GM03348 (cell line): ENCODE results near the gene OR51D1.

Experiments
- DNase-seq: peaks from one replicate; pipeline ENCODE4 v3.0.0; 2012; ENCODE audit warnings: low spot score

Gene OR51D1

GRCh38 chr11:4636962-4637661, at the start of gene OR51D1:
OR51D1 (plus strand) TSS chr11:4637477; CDS start chr11:4639791, 2,314 bp downstream.
- DNase-seq, result peak; percentile 88

DNA sequence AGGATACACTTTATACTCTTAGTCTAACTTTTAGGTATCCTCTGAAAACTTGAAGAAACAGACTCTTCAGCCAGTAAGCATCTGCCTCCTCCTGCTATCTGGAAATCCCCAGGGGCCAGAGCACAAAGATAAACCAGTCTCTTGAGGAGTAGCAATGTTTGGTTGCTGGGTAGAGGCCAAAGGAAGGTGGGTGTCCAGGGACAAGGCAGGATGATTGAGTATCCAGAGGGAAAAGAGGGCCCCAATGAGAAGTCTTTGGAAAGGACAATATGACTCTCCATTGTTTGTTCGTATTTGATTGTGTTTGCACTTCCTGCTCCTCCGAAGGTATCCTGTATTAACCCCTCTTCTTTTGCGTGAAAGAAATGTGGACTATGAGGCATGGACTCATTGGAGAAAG, 48.3 kb upstream of the OR51D1 start:
- DNase-seq, result no peak

DNA sequence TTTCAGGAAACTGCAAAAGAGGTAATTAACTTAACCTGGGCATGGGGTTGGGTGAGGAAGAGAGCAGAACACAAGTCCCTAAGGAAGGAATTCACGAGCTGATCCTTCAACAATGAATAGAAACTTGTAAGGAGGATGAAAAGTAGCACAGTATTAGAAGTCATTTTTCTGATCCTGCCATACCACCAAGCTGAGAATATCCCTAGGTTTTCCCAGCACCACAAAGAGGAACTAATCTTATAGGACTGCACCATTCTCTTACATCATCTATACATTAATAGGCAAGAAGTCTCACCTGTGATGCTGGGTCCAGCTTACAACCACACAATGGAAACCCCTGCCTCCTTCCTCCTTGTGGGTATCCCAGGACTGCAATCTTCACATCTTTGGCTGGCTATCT, 43.5 kb upstream of the OR51D1 start, which contains the start of gene OR52I1:
OR52I1 (plus strand) TSS at position 301 of the 400 bp plus-strand sequence; CDS start at position 301, 0 bp downstream.
- no peak for DNase-seq

GRCh38 chr11:4605057-4605456, 32.2 kb upstream of the OR51D1 start:
- no peak for DNase-seq

DNA sequence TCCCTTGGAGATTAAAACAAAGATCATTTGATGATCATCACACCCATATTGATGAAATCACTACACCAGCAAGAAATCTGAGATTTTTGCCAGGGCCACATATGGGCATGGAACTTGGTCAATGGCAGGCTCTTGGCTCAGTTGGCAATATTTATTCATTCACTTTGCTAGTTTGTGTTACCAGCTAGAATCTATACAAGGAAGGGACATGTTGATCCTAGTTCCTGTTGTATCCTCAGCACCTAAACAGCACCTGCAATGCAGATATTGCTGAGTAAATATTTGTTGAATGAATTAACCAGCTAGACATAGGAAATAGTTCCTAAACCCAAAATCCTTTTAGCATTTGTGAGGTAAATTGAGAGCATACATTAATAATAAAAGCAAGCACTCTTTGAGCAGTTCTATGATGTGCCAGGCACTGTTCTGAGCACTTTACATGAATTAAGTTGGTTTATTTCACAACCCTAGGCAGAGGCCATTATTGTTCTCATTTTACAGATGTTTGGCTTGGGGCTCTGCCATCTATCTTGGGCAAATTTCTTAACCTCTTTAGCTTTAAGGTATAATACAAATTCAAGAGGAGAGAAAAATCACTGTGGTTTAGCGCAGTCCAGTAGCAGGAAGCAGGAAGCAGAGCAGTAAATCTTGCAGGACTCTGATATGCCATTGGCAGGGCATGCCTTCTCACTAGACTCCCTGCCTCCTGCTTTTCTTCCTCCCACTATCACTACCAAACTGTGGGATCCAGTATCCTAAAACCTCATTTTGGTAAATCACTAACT, 30.9 kb upstream of the OR51D1 start:
- no peak for DNase-seq

DNA sequence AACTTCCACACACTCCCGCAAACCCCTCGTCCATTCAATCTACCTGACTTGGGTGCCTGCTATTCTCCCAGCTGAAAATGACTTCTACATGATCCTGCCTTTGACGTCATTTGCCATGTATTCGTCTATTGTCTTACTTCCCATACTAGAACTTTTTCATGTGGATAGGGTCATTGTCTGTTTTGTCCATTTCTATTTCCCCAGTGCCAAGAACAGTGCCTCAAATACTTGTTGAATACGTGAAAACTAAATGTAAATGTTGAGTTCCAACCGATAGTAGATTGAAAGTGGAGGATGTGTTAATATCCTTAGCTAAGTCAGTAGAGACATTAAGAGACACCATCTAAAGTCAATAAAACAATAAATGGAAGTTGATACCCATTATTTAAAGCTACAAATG, 30.2 kb upstream of the OR51D1 start:
- DNase-seq, result no peak

DNA sequence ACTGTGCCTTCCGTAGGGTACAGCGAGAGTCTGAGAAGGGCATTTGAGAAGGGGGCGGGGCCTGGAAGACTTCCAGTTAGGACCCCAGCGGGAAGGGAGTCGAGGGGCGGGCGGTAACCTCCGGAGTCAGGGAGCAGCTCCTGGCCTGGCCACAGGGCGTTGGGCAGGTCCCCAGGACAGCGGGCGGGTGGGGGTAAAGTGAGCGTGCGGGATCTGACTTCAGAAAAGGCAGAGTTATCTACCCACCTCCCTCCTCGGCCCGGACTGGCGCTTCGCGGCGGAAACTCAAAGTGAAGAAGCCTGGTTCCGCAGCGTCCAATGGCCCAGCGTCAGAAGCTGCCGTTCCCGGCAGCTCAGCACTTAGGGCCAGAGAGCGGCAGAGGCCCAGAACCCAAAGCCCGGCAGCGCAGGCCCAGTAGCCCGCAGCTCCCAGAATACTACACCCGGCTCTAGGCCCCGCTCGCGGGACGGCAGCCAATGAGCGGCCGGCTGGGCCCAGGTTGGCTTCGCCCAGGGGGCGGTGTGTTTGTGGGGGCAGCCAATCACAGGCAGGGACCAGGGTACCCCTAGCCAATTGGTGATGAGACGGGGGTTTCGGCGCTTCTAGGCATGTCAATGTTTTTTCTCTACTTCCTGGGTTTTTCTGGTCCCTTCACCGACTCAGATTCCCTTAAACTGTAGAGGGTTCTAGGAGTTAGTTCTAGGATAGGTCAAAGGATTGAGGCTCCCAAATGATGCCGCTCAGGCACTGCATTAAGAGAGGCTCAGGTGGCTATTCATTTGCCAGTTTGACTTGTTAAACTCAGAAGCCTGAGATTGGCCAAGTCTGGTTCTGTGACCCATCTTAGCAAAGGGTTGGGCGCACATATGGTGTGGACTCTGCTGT, 29.3 kb upstream of the OR51D1 start, which contains the start of gene TRIM68:
TRIM68 (minus strand) TSS at position 451 of the 886 bp plus-strand sequence. CDS start 2,727 bp downstream, outside the sequence.
- DNase-seq, result peak; percentile 100

- no peak for DNase-seq
These were observed 26.9 kb upstream of the OR51D1 start for GRCh38 chr11:4610258-4610935.

DNA sequence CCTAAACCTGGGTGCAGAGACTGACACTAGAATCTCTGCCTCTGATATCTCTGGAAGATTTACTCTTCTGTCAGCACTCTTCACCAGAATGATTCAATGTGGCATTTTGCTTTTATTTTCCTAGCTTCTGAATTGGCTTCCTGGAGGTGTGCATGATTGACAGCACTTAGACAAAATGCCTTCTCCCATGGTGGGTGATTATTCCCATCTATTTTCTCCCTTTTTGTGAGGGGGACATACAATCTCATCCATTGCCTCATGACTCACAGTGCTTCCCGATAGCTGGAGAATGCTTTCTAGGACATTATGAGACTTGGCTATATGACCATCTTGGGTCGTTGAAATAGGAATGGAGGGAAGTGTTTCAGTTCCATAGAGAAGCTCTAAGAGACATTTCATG, 25.3 kb upstream of the OR51D1 start:
- DNase-seq, result no peak

GRCh38 chr11:4615856-4616444, 21.3 kb upstream of the OR51D1 start:
- DNase-seq, result no peak

GRCh38 chr11:4619514-4619913, 17.8 kb upstream of the OR51D1 start:
- no peak for DNase-seq

DNA sequence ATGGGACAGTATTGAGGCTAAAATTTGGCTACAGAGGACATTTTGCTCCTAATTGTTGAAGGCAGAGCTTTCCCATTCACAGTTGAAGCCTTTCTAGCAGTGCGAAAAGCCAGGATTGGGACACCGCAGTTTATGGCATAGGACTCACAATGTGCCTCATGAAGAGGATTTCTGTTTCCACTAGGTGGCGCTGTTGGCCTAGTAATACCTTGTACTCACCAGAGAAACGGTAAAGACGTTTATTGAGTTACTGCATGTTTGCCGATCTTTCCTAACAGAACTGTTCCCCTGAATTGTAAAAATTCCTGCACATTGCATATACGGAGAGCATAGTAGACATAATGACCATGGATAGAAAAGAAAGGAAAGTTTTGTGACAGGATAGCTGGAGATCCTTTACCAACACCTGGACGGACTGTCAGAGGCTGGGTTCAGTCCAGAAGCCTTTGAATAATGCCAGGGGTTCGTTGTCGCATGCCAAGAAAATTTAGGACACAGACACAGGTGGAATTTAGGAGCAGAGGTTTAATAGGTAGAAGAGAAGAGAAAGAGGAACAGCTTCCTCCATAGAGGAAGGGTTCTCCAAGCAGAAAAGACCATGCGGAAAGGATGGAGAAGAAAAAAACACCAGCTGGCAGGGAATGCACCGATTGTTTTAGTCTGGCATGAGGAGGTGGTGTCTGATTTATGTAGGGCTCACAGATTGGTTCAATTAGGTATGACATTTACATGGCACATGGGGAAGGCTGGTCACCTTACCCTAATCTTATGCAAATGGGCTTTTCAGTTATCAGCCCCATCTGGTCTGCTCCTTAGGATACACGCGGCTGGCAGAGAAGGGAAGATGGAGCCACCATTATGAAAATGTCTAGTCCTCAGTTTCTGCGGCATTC, 10.8 kb upstream of the OR51D1 start:
- DNase-seq, result no peak

DNA sequence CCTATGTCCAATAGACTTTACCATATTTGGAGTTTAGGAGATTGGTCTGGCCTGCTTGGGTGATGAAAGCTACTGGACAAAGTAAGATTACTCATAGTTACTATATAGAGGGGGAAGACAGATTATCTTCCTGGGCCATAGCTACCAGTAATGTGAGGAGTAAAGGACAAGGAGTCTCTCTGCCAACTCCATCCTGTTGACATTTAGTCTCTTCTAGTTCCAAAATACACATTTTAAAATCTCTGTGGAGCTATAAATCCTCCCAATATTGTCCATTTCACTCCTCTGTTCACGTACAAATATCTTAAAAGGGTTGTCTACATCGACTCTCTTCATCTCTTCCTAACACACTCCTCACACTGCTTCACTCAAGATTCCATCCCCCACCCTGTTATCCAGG, 1.1 kb upstream of the OR51D1 start:
- DNase-seq, result no peak

- DNase-seq, result no peak
These were observed 378 bp downstream of the OR51D1 start for GRCh38 chr11:4637662-4638047.

- DNase-seq, result no peak
These were observed 2.7 kb downstream of the OR51D1 start for GRCh38 chr11:4639931-4640330.

DNA sequence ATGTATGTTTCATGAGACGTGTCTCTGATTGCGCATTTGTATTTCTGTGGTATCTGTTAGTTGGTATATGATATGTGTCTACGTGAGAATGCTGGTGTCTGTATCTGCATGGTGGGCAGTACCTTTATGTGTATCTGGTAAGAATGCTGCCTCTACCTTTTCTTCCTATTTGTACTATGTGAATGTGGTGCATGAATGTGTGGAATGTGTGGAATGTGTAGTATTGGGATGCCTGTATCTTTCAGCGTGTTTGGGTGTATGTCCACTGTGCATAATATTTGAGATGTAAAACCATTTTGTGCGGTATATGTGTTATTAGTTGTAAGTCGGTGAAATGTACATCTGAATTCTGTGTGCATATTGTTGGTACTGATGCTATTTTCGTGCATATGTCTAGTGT, 4.2 kb downstream of the OR51D1 start:
- DNase-seq, result no peak

DNA sequence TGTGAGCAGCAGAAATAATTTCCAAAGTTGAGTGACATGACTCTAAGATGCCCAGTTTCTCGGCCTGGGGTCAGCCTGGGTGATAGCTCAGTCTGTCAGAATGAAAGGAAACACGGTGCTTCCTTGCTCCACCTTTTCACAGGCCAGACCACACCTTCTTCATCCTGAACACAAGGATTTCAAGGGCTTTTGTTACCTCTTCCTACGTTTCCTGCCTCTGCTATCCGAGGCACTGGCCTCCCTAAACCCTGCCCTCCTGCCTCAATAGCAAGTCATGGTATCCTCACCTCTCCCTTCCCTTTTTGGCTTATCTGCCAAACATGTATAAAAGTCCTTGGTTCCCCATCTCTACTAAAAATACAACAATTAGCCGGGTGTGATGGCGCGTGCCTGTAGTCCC, 4.8 kb downstream of the OR51D1 start:
- DNase-seq, result no peak

DNA sequence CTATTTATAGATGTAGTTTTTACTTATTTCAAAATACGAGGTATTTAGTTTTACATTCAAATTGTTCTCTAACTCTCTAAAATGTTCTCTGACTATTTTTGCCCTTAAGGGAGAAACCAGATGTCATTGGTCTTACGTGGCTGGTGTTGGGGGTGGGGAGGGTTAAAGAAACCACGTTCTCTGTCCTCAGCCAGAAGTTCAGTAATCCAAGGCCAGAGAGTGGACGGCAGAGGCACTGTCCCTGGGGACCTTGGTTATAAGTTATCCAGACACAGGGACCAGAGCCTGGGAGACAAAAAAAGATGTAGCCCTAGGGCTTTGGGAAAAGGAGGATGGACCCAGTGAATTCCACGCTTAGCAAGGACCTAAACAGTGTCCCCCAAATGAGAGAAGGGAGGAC, 5.8 kb downstream of the OR51D1 start:
- DNase-seq, result no peak

DNA sequence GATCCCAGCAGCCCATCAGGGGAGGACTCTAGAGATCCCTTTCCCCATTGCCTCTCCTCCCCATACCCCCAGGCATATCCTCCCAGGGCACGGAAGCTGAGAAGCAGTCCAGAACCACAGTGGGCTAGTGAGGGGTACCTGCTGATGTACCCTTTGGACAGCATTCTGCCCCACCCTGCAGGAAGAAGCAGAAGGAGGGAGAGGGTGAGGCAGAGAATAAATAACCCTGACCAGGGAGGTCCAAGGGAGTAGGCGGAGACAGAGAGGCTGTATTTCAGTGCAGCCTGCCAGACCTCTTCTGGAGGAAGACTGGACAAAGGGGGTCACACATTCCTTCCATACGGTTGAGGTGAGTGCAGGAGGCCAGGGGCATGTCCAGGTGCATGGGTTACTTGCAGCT, 6.4 kb downstream of the OR51D1 start, which contains the start of gene OR51E1:
OR51E1 (plus strand) TSS at position 301 of the 400 bp plus-strand sequence. CDS start 8,545 bp downstream, outside the sequence.
- DNase-seq, result no peak

GRCh38 chr11:4644233-4644632, 7.0 kb downstream of the OR51D1 start:
- DNase-seq, result no peak
